DND-41 (cell line): Measurements from ENCODE around the gene DIAPH2.

Source experiments
- ATAC-seq: fragments of 200-7000 bp; cut with Tn5 transposase; 3 replicates; pipeline ENCODE4 v1.9.1; 2021; ENCODE audit warnings: low read depth; ENCODE audit not compliant: insufficient read depth
- DNase-seq: peaks from one replicate; pipeline ENCODE4 v3.0.0-alpha.2; 2020
- H2AFZ ChIP-seq: 2 replicates; pipeline ENCODE4 v1.6.0; 2012; ENCODE audit warnings: low read depth, low read length
- H3K27ac ChIP-seq: 2 replicates; pipeline ENCODE4 v1.5.1; 2012; ENCODE audit warnings: low read length, inconsistent platforms
- H3K27me3 ChIP-seq: fragments of 200-600 bp; sonication (generic); 2 replicates; pipeline ENCODE4 v1.6.0; 2012; ENCODE audit warnings: low read length, mild to moderate bottlenecking, inconsistent platforms; ENCODE audit not compliant: insufficient read depth, poor library complexity
- H3K36me3 ChIP-seq: 2 replicates; pipeline ENCODE4 v1.5.1; 2012; ENCODE audit warnings: low read length, inconsistent platforms; ENCODE audit not compliant: insufficient read depth
- H3K4me1 ChIP-seq: 2 replicates; pipeline ENCODE4 v1.5.1; 2012; ENCODE audit warnings: mild to moderate bottlenecking, low read length; ENCODE audit not compliant: insufficient read depth
- H3K4me2 ChIP-seq: 2 replicates; pipeline ENCODE4 v1.6.0; 2012; ENCODE audit warnings: mild to moderate bottlenecking, moderate library complexity, low read length, inconsistent platforms; ENCODE audit not compliant: insufficient read depth
- H3K4me3 ChIP-seq, 2 experiments: fragments of 200-600 bp in 1 of 2; shearing (Covaris generic) in 1 of 2; 2 replicates each; pipeline ENCODE4 v1.5.1; 2012 to 2016; ENCODE audit warnings: inconsistent platforms in 2 of 2, low read length in 2 of 2, mild to moderate bottlenecking in 2 of 2, low read depth in 1 of 2, moderate library complexity in 1 of 2
- H3K79me2 ChIP-seq: 2 replicates; pipeline ENCODE4 v1.6.0; 2012; ENCODE audit warnings: low read length, inconsistent platforms; ENCODE audit not compliant: insufficient read depth
- H3K9ac ChIP-seq: 2 replicates; pipeline ENCODE4 v1.6.0; 2012; ENCODE audit warnings: low read depth, mild to moderate bottlenecking, inconsistent platforms, low read length, moderate library complexity
- H3K9me3 ChIP-seq: 2 replicates; pipeline ENCODE4 v1.5.1; 2012; ENCODE audit warnings: low read length, moderate library complexity, mild to moderate bottlenecking, inconsistent platforms; ENCODE audit not compliant: insufficient read depth, severe bottlenecking
- H4K20me1 ChIP-seq: 2 replicates; pipeline ENCODE4 v1.6.0; 2012; ENCODE audit warnings: low read length; ENCODE audit not compliant: insufficient read depth
- EZH2 ChIP-seq: IDR thresholded peaks from 3 replicates; pipeline ENCODE4 v1.6.1; 2012; ENCODE audit warnings: borderline replicate concordance, low read depth, mild to moderate bottlenecking, moderate library complexity, low read length, inconsistent platforms; ENCODE audit not compliant: severe bottlenecking
- TF ChIP-seq, protein P1 (sequence below): IDR thresholded peaks from 2 replicates; pipeline ENCODE4 v1.5.1; 2012; ENCODE audit warnings: borderline replicate concordance, low read length, moderate library complexity, mild to moderate bottlenecking; ENCODE audit not compliant: poor library complexity, severe bottlenecking; ENCODE audit errors: extremely low read depth

The DIAPH2 gene

DNA sequence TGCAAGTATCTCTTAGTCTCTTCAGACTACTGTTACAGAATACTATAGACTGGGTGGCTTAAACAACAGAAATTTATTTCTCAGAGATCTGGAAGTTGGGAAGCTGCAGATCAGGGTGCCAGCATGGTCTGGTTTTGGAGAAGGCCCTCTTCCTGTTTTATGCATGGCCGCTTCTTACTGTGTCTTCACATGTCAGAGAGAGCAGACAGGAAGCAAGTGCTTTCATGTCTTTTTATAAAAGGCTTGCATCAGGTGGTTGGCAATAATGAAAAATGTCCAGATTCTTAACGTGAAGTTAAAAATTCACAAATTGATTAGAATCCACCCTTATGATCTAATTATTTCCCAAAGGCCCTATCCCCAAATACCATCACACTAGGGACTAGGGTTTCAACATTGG is 484.0 kb downstream of the DIAPH2 start:
- Histone ChIP-seq H3K36me3 (no peaks in the 10 kb centered on the region), H3K79me2 (no peaks in the 10 kb centered on the region), H3K9me3 (no peaks in the 10 kb centered on the region), H3K4me2 (no peak overlapping the region), H4K20me1 (no peaks in the 10 kb centered on the region), H3K27me3 (no peaks in the 10 kb centered on the region), H2AFZ (no peak overlapping the region), H3K9ac (no peak overlapping the region), H3K4me3 (no peak overlapping the region), H3K4me1 (peaks cover 10% of the 10 kb centered on the region; the same call in 1 of the 2 replicates), H3K27ac (peak overlapping the region; percentile 40; the same call in 1 of the 2 replicates)
- peak; percentile 6 for DNase-seq
- 0 out of 3 replicates have a peak, but pooled peaks have one; percentile 37 for ATAC-seq
- TF ChIP-seq, protein P1, sequence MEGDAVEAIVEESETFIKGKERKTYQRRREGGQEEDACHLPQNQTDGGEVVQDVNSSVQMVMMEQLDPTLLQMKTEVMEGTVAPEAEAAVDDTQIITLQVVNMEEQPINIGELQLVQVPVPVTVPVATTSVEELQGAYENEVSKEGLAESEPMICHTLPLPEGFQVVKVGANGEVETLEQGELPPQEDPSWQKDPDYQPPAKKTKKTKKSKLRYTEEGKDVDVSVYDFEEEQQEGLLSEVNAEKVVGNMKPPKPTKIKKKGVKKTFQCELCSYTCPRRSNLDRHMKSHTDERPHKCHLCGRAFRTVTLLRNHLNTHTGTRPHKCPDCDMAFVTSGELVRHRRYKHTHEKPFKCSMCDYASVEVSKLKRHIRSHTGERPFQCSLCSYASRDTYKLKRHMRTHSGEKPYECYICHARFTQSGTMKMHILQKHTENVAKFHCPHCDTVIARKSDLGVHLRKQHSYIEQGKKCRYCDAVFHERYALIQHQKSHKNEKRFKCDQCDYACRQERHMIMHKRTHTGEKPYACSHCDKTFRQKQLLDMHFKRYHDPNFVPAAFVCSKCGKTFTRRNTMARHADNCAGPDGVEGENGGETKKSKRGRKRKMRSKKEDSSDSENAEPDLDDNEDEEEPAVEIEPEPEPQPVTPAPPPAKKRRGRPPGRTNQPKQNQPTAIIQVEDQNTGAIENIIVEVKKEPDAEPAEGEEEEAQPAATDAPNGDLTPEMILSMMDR = no peak
- TF ChIP-seq EZH2 = no peak

DNA sequence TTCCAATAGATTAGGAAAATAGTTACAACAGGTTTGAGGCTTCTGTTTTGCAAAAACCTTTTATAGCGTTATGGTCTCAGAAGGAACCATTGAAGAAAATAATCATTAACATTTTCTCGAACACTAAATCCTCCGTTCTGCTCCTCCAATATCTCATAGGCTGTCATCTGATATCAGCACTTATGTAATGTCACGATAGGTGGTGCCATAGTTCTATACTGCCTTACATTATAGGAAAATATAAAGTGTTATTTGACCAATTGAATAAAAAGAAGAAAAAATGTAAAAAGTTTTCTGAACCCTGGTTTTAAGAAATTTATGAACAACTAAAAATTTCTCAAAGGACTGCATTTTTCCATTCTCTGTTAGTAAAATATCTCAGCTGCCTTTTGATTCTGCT is 490.5 kb downstream of the DIAPH2 start:
- ATAC-seq (no peak), DNase-seq (no peak)
- Histone ChIP-seq H3K27me3 (no peaks in the 10 kb centered on the region), H3K9me3 (no peaks in the 10 kb centered on the region), H3K36me3 (no peaks in the 10 kb centered on the region), H2AFZ (no peak overlapping the region), H3K4me2 (no peak overlapping the region), H3K79me2 (no peaks in the 10 kb centered on the region), H3K4me1 (no peaks in the 10 kb centered on the region), H4K20me1 (no peaks in the 10 kb centered on the region), H3K4me3 (no peak overlapping the region), H3K9ac (no peak overlapping the region), H3K27ac (no peak overlapping the region)
- TF ChIP-seq EZH2 = no peak
- TF ChIP-seq, protein P1 = no peak

DNA sequence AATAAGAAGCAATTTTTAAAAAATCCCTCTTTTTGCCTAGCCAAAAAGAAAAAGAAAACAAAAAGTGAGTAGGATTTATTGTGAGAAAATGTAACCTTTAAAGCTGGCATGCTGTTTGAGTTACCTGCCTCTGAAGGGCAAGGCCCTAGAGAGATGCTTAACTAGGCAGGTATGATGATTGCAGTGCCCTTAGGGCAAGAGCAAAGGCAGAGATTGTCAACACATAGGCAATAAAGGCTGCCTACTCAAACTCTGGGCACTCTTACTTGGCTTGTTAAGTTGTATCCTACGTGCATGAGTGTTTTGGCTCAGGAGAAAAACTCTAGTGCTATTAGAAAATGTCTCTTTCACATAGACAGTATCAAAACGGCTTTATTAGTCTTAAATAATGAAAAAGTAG is 505.0 kb downstream of the DIAPH2 start:
- Histone ChIP-seq H3K4me1 (no peaks in the 10 kb centered on the region), H3K9ac (no peak overlapping the region), H3K27me3 (no peaks in the 10 kb centered on the region), H2AFZ (no peak overlapping the region), H3K4me3 (no peak overlapping the region), H4K20me1 (no peaks in the 10 kb centered on the region), H3K79me2 (no peaks in the 10 kb centered on the region), H3K36me3 (no peaks in the 10 kb centered on the region), H3K9me3 (no peaks in the 10 kb centered on the region), H3K4me2 (no peak overlapping the region), H3K27ac (no peak overlapping the region)
- DNase-seq = no peak
- ATAC-seq = no peak
- TF ChIP-seq EZH2 = no peak
- TF ChIP-seq, protein P1 = no peak

DNA sequence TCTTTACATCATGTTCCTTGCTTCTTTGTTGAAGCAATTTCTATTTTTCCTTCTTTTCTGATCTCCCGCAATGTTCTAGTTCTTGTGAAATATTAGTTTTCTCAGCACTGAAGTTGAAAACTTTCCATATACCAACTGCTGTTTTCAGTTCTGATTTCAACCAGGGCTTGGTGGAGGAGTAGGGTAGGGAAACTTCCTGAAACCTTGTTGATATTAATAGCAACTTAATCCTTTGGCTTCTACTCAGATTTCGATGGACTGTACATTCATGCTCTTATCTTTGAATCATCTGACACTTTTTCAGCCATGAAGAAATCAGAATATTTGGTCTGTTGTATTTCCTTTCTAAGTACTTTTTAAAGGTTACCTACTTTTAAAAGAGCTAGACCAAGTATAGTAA is 514.9 kb downstream of the DIAPH2 start:
- Histone ChIP-seq H3K36me3 (no peaks in the 10 kb centered on the region), H3K9me3 (no peaks in the 10 kb centered on the region), H3K79me2 (no peaks in the 10 kb centered on the region), H3K27ac (no peak overlapping the region), H3K9ac (no peak overlapping the region), H3K4me1 (no peaks in the 10 kb centered on the region), H3K4me2 (no peak overlapping the region), H3K27me3 (no peaks in the 10 kb centered on the region), H2AFZ (no peak overlapping the region), H3K4me3 (no peak overlapping the region), H4K20me1 (no peaks in the 10 kb centered on the region)
- ATAC-seq (no peak), DNase-seq (no peak)
- TF ChIP-seq EZH2 = no peak
- TF ChIP-seq, protein P1 = no peak
